WERI-Rb-1 (cell line): Measurements from ENCODE around the gene P2RX2.

ENCODE experiments used
- DNase-seq: peaks from one replicate; pipeline ENCODE4 v3.0.0-alpha.2; 2020
- H3K27ac ChIP-seq: fragments of 250-450 bp; sonication (Bioruptor Pico); 2 replicates; pipeline ENCODE4 v1.5.1; 2020; ENCODE audit warnings: mild to moderate bottlenecking, moderate library complexity
- H3K27me3 ChIP-seq: fragments of 250-450 bp; sonication (Bioruptor Pico); 2 replicates; pipeline ENCODE4 v1.5.1; 2021; ENCODE audit warnings: mild to moderate bottlenecking, low read depth, moderate library complexity; ENCODE audit not compliant: insufficient read depth, severe bottlenecking
- H3K36me3 ChIP-seq: fragments of 250-450 bp; sonication (Bioruptor Pico); 2 replicates; pipeline ENCODE4 v1.5.1; 2020; ENCODE audit warnings: mild to moderate bottlenecking, moderate library complexity
- H3K4me3 ChIP-seq: 2 replicates; pipeline ENCODE4 v1.5.1; 2011; ENCODE audit warnings: low read depth, mild to moderate bottlenecking, control low read depth, low read length
- H3K9me3 ChIP-seq: fragments of 250-450 bp; sonication (Bioruptor Pico); 2 replicates; pipeline ENCODE4 v1.5.1; 2021; ENCODE audit warnings: mild to moderate bottlenecking, moderate library complexity; ENCODE audit not compliant: severe bottlenecking
- TF ChIP-seq, protein P1 (sequence below): IDR thresholded peaks from 2 replicates; pipeline ENCODE4 v1.5.1; 2011; ENCODE audit warnings: low read depth, mild to moderate bottlenecking, control low read depth, inconsistent platforms, low read length

Gene P2RX2

GRCh38 chr12:132610051-132610759 is 8.4 kb upstream of the P2RX2 start, which contains the start of gene LRCOL1:
TSS of gene LRCOL1 (minus strand) at chr12:132610582. CDS start at chr12:132606251, 4,331 bp downstream.
- no peak within 1 kb of the TSS for H3K4me3 ChIP-seq
- peaks cover 2% of the 10 kb centered on the region for H3K27me3 ChIP-seq
- H3K36me3 ChIP-seq: no peaks in the 10 kb centered on the region
- no peak for DNase-seq
- TF ChIP-seq, protein P1, sequence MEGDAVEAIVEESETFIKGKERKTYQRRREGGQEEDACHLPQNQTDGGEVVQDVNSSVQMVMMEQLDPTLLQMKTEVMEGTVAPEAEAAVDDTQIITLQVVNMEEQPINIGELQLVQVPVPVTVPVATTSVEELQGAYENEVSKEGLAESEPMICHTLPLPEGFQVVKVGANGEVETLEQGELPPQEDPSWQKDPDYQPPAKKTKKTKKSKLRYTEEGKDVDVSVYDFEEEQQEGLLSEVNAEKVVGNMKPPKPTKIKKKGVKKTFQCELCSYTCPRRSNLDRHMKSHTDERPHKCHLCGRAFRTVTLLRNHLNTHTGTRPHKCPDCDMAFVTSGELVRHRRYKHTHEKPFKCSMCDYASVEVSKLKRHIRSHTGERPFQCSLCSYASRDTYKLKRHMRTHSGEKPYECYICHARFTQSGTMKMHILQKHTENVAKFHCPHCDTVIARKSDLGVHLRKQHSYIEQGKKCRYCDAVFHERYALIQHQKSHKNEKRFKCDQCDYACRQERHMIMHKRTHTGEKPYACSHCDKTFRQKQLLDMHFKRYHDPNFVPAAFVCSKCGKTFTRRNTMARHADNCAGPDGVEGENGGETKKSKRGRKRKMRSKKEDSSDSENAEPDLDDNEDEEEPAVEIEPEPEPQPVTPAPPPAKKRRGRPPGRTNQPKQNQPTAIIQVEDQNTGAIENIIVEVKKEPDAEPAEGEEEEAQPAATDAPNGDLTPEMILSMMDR: no peak
- no peak within 1 kb of the TSS for H3K27ac ChIP-seq
- H3K9me3 ChIP-seq: peaks cover 9% of the 10 kb centered on the region

- DNase-seq: no peak
- TF ChIP-seq, protein P1: no peak
- no peak overlapping the region for H3K4me3 ChIP-seq
- H3K27me3 ChIP-seq: peaks cover 10% of the 10 kb centered on the region
- H3K27ac ChIP-seq: no peak overlapping the region
- H3K36me3 ChIP-seq: no peaks in the 10 kb centered on the region
- H3K9me3 ChIP-seq: peaks cover 9% of the 10 kb centered on the region
These were observed 7.5 kb upstream of the P2RX2 start for GRCh38 chr12:132610866-132611602.

DNA sequence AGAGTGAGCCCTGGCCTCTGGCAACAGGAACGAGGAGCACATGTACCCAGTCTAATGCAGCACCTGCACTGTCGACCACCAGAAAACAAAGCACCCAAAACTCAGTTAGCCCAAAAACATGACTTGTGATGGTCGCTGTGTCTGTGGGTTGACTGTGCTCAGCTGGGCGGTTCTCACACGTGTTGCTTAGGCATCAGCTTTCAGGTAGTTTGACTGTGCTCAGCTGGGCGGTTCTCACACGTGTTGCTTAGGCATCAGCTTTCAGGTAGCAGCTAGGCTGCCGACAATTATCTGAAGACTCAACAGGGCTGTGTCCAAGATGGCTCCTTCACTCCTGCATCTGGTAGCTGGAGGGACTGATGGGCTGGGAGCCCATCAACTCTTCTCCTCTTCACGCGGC is 7.0 kb upstream of the P2RX2 start:
- TF ChIP-seq, protein P1: no peak
- Histone ChIP-seq H3K4me3 (no peak overlapping the region), H3K36me3 (no peaks in the 10 kb centered on the region), H3K9me3 (peaks cover 14% of the 10 kb centered on the region), H3K27ac (no peak overlapping the region), H3K27me3 (peaks cover 10% of the 10 kb centered on the region)
- no peak for DNase-seq

DNA sequence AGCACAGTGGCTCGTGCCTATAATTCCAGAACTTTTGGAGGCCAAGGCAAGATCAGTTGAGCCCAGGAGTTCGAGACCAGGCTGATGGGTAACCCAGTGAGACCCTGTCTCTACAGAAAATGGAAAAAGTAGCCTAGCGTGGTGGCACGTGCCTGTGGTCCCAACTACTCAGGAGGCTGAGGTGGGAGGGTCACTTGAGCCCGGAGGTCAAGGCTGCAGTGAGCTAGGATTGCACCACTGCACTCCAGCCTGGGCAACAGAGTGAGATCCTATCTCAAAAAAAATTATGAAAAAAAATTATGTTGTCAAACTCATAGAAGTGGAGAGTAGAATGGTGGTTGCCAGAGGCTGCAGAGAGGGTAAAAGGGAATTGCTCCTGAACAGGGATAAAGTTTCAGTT is 4.5 kb upstream of the P2RX2 start:
- H3K27ac ChIP-seq: no peak overlapping the region
- peaks cover 24% of the 10 kb centered on the region for H3K27me3 ChIP-seq
- TF ChIP-seq, protein P1: no peak

GRCh38 chr12:132614861-132615578 is 3.6 kb upstream of the P2RX2 start:
- Histone ChIP-seq H3K9me3 (peaks cover 19% of the 10 kb centered on the region), H3K4me3 (no peak overlapping the region; the same call in 1 of the 2 replicates), H3K27ac (no peak overlapping the region), H3K36me3 (no peaks in the 10 kb centered on the region), H3K27me3 (peaks cover 24% of the 10 kb centered on the region)
- TF ChIP-seq, protein P1: peak; percentile 92
- DNase-seq: peak; percentile 88

More for the DNA sequence above, 4.5 kb upstream of the P2RX2 start:
- peaks cover 19% of the 10 kb centered on the region for H3K9me3 ChIP-seq
- no peak overlapping the region for H3K4me3 ChIP-seq
- H3K36me3 ChIP-seq: no peaks in the 10 kb centered on the region
- no peak for DNase-seq
